Daoy (cell line): ENCODE results near the gene TTC23. TPM values are rescaled to one million over a fixed set of nuclear protein-coding genes. Genes with fewer than 3 reads are reported as not detected.

Experiments
- DNase-seq: peaks from one replicate; pipeline ENCODE4 v3.0.0-alpha.2; 2015; ENCODE audit warnings: low read depth
- total RNA-seq: library from RNA; depleted of rRNA; stranded (reverse); fragments of >200 nt; shearing (Covaris generic); gene quantifications from 2 replicates; pipeline ENCODE4 v1.2.3, GENCODE V29; 2014

TTC23 gene
- total RNA-seq, 1 experiment from 2014 or later: 14.2 TPM

- DNase-seq: no peak
Observed at GRCh38 chr15:99165956-99166689, 83.3 kb downstream of the TTC23 start.

DNA sequence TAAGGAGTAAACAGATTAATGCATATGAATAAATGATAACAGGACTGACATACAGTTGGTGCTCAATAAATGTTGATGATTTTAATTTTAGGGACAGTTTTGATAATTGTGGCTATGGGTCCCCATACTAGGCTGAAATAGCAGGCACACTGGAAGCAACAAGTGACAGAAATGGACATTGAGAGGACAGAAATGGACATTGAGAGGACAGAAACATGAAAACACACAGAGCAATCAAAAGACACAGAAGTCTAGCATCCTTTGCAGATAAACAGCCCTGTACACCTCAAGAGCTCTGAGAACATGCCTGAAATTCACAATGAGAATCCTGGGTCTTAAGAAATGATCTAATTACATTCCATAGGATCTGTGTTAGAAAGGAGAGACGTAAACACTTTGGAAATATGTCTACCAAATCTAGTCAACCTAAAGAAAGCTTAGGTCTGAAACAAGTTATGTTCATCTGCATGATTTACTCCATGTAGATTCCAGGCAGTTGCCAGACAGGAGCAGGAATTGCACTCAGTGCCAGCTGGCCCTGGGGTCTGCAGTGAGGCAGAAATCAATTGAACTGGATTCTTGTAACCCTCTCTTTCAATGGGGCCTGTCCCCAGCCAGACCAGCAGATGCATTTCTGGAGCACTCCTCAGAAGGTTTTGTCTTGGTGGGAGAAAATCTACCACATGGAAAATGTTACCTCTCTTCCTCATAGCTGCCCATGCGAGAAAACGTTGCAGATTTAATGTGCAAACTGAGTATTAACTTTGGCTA, 84.2 kb downstream of the TTC23 start:
- DNase-seq: no peak

DNA sequence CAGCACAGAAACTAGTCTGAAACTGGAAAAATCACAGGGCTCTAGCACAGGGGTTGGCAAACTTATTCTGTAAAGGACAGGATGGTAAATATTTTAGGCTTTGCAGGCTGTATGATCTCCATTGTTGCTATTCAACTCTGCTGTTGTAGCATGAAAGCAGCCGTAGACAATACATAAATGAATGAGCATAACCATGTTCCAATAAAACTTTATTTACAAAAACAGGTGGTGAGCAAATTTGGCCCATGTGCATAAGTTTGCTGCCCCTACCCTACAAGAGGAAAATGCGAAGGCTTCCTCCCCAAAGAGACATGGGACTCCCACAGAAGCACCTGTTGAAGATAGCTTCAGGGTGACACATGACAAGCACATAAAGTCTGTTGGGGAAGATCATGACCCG, 85.3 kb downstream of the TTC23 start:
- no peak for DNase-seq

GRCh38 chr15:99163271-99164062, 85.9 kb downstream of the TTC23 start:
- DNase-seq: peak; percentile 31

DNA sequence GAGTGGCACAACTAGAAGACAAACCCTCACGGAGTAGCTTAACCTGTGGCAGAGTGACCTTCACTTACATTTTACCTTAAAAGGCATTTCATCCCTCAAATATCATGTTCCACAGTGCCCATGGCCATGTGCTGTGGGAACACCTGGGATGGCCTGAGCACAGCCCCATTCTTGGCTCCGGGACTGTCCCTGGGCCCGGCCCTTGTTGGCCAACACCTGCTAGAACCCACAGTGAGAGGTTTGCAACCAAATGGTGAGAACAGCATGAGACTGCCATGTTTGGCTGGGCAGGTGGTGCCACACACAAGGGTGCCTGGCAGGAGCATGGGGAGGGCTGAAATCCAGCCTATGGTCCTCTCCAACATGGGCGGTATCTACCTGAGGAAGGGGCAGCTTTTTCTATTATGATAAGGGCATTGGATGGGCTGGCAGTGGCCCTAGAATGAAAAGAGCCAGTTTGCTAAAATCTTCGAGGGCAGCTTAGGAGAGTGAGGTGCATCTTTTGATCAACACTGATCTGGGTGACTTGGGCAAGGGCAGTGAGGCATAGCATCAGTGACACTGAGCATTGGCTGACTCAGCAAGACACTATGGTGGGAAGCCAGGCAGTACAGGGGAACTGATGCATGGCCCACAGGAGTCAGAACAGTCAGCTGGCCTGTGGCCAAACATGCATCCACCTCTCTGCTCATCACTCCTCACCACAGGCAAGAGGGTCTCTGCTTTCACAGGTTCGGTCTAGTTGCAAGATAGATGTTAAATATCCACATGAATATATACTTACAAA, 90.6 kb downstream of the TTC23 start:
- DNase-seq: no peak

GRCh38 chr15:99157456-99157855, 91.9 kb downstream of the TTC23 start:
- DNase-seq: no peak

DNA sequence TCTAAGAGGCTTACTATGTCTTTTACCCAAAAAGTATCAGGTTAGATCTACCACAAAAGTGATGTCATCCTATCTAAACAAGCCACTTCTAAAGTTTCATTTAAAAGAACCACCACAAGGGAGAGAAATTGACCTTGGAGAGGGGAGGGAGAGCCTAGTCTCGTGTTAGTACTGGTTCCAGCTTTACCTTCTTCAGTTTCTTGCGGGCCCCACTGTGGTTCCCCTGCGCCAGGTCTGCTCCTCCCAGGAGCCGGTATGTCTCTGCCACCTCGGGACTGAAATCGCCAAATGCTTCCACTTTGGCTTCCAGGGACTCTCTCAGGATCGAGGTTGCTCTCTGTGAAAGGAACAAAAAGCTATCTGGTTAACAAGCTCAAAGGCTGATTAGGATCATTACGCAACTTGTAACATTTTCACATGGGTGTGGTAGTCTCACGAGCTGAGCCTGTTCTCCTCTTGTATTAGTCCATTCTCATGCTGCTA, 93.4 kb downstream of the TTC23 start:
- peak; percentile 21 for DNase-seq

- DNase-seq: peak; percentile 33
Observed at GRCh38 chr15:99154271-99154670, 95.1 kb downstream of the TTC23 start.

DNA sequence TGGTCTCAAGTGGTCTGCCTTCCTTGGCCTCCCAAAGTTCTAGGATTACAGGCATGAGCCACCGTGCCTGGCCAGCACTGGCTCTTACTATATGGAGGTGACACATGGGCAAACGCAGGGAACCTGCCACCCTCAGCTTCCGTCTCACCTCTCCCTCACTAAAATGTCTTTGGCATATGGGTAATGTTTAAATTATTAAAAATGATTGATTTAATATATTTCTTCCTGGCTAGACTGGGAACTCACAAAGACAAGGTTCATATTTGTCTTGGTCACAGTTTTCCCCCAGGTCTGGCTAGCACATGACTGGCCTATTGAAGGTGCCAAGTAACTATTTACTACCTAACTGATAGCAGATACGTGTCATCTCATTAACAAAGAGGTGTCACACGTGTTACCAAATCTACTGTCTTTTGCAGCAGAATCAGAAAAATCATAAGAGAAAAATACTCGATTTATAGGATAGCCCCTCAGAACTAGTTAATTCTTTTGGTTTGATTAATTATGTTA, 96.3 kb downstream of the TTC23 start:
- no peak for DNase-seq

DNA sequence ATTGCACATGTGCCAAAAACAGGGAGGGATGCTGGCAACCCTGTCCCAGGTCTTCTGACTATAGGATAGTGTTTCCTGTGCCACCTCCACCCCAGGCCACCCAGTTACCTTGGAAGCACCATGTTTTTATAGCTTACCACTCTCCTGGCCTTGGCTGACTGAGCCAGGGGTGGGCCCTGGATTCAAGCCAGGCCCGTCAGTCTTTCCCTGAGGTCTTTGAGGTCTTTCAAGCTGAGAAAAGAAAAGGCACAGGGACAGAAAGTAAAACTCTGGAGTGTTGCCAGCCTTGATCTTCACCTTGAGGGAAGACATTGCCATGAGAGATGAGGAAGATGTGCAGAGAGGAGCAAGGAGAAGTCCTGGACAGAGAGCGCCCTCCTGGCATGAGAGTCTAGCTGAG, 98.2 kb downstream of the TTC23 start:
- no peak for DNase-seq

GRCh38 chr15:99149366-99149765, 100.0 kb downstream of the TTC23 start:
- DNase-seq: no peak

- DNase-seq: no peak
Observed at GRCh38 chr15:99148851-99149276, 100.5 kb downstream of the TTC23 start.

DNA sequence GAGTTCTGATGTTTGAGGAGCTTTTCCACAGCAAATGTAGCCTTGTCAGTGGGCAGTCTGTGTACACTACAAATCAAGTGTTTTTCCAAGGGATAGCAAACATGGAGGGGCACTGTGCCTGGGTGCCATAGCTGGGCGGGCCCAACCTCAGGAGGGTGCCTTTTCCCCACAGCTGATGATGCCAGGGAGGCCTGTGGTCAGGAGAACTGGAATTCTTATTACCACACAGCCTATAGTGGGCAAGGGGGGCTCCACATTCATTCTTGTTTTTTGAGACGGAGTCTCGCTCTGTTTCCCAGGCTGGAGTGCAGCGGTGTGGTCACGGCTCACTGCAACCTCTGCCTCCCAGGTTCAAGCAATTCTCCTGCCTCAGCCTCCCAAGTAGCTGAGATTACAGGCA, 102.7 kb downstream of the TTC23 start:
- no peak for DNase-seq

- DNase-seq: no peak
Observed at GRCh38 chr15:99145778-99146177, 103.6 kb downstream of the TTC23 start.

- DNase-seq: no peak
Observed at GRCh38 chr15:99145005-99145404, 104.4 kb downstream of the TTC23 start.

DNA sequence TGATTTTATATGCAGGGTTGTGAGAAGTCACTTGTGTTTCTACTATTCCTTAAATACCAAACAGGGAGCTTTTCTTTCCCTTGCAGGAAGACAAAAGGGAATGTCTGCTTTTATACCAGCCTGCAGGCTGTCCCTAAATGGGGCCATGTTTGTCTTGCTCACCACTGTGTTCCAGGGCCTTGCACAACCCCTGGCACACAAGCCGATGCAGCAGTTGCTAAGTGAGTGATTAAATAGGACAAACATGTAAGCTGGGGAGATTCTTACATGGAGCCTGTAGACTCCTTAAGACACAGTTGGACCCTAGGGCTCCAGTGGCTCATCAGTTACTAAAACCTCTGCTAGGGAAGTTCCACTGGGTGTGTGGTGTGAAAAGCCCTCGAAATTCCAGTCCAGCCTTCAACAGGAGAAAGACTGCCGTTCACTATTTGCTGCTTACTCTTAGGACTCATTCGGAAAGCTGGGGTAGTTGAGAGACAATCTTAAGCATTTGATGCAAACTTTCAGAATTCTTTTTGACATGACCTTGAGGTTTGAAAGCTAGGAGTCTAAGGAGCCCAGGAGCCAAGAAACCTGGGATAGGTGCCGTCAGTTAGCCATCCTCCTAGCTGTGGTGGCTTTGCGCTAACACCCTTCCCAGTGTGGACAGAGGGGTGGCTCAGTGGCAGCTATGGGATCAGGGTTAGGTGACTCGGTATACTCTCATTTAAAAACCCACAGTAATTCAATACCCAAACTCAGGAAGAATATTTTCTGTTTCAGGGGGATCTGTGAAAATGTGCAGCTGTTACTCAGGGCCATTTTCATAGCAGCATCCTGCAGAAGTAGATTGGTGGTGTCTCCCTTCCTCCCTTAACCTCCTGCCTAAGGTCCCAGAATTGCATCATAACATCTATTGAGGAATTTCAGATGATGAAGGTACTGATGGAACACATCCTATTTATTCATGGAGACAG, 105.4 kb downstream of the TTC23 start:
- DNase-seq: peak; percentile 16

- DNase-seq: no peak
Observed at GRCh38 chr15:99143242-99143641, 106.1 kb downstream of the TTC23 start.

GRCh38 chr15:99142562-99142961, 106.8 kb downstream of the TTC23 start:
- no peak for DNase-seq

- no peak for DNase-seq
Observed at GRCh38 chr15:99141943-99142342, 107.4 kb downstream of the TTC23 start.

DNA sequence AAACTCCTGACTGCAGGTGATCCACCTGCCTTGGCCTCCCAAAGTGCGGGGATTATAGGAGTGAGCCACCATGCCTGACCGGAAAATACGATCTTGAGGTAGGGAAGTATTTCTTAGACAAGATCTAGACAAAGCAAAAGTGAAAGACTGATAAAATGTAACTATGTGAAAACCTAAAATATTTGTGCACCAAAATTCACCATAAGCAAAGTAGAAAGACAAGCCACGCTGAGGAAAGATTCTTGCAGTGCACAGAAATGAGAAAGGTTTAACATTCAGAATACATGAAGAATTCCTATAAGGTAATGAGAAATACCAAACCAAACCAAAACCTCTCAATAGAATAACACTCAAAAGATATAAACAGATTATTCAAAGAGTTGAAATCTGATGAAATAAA, 108.8 kb downstream of the TTC23 start:
- no peak for DNase-seq
